A673 (cell line): Measurements from ENCODE around the gene LRRC74A.

Source experiments
- CTCF ChIP-seq: fragments of 300-800, 200-600 bp; sonication (generic); conservative IDR thresholded peaks from 2 replicates; pipeline ENCODE4 v1.5.1; 2017; ENCODE audit warnings: low read depth, mild to moderate bottlenecking, antibody characterized with exemption, low read length, moderate library complexity, mixed read lengths
- EZH2 ChIP-seq: fragments of 200-600 bp; sonication (generic); IDR thresholded peaks from 2 replicates; pipeline ENCODE4 v1.6.1; 2017; ENCODE audit warnings: borderline replicate concordance, low read depth, mild to moderate bottlenecking, mixed read lengths, antibody characterized with exemption, low read length; ENCODE audit not compliant: poor library complexity, severe bottlenecking

DNA sequence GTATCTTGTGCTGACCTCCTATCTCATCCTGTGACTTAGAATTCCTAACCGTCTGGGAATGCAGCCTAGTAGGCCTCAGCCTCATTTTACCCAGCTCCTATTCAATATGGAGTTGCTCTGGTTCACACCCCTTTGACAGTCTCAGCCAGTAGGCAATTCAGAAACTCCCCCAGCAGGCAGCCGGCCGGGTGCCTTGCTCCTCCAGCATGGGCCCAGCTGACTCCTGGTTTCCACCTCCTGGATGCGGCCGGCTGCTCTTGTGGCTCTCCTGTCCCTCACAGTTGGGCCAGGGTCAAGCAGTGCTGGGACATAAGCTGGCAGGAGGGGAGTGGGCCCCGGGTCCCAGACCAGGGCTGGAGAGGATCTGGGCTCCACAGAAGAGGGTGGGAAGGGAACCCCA lies 58.2 kb downstream of the LRRC74A start:
- TF ChIP-seq CTCF (no peak), EZH2 (no peak)
